Measurements from ENCODE around the gene PLA2R1.

Gene PLA2R1

GRCh38 chr2:160028431-160029269 is 33.8 kb downstream of the PLA2R1 start:
- no peak for DNase-seq

DNA sequence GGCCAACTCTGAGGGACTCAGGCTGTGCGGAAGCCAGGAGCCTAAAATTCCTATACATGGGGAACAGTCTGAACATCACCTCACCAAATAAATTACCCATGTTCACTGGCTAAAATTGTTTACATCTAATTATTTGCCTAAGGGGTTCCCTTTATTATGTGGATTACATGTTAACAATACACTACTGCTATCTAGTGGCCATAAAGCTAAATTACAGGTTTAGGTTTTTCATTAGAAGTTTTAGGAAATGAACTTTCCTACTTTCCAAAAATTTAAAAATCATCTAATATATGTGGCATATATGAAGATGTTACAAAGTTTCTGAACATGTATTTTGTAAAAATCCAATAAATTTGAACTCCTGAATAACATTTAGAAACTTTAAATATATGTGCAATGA is 40.3 kb downstream of the PLA2R1 start:
- DNase-seq = no peak

- no peak for DNase-seq
Observed at GRCh38 chr2:160019374-160020090, 42.9 kb downstream of the PLA2R1 start.

- DNase-seq = no peak
Observed at GRCh38 chr2:160015746-160016145, 46.7 kb downstream of the PLA2R1 start.

DNA sequence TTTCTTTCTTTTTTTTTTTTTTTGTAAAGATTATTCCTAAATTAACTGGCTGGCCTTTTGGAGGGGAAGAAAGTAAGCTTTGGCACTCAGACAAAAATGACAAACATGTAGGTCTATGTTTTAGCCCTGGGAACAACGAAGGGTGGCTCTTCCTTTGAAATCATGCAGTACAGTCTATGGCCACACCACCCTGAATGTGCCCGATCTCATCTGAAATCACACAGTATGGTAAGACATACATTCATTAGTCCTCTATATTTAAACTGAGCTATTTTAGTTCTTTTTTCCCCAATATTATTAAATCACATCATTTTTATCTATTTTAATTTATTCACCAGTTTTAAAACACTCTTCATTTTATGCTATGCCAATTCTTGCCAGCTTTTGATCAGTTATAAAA is 48.2 kb downstream of the PLA2R1 start:
- DNase-seq = no peak

- peak; percentile 51 for DNase-seq
Observed at GRCh38 chr2:160010361-160011145, 51.9 kb downstream of the PLA2R1 start.

DNA sequence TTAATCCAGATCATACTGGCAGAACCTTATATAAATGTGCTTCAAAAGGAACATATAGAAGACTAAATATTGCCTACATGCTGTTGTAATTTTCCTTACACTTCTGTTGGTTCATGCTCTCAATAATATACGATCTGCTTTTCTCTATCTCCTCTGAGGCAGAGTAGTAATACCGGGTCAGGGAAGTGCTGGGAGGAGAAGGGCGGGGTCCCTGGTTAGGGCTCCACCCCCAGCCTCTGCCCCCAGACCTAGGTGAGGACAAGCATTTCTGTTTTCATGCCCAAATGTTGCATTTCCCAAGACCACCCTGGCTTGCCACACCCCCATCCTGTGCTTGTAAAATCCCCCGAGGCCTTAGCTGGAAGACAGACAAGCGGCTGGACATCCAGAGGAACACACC is 55.3 kb downstream of the PLA2R1 start:
- no peak for DNase-seq

- DNase-seq = no peak
Observed at GRCh38 chr2:160006475-160006874, 55.9 kb downstream of the PLA2R1 start.

GRCh38 chr2:160005908-160006307 is 56.5 kb downstream of the PLA2R1 start:
- no peak for DNase-seq

- no peak for DNase-seq
Observed at GRCh38 chr2:160005476-160005875, 56.9 kb downstream of the PLA2R1 start.

DNA sequence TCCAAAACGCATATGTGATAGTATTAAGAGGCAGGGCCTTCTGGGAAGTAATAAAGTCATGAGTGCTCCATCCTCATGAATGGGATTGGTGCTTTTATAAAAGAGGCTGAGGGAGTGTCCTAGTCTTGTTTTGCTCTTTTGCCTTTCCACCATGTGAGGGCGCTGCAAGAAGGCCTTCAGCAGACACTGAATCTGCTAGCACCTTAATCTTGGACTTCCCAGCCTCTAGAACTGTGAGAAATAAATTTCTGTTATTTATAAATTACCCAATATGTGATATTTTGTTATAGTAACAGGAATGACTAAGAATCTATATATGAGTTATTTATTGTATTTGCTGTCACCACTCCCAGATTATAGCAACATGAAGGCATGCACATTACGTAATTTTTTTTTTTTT is 63.5 kb downstream of the PLA2R1 start:
- no peak for DNase-seq

- DNase-seq = no peak
Observed at GRCh38 chr2:159998243-159998642, 64.2 kb downstream of the PLA2R1 start.

DNA sequence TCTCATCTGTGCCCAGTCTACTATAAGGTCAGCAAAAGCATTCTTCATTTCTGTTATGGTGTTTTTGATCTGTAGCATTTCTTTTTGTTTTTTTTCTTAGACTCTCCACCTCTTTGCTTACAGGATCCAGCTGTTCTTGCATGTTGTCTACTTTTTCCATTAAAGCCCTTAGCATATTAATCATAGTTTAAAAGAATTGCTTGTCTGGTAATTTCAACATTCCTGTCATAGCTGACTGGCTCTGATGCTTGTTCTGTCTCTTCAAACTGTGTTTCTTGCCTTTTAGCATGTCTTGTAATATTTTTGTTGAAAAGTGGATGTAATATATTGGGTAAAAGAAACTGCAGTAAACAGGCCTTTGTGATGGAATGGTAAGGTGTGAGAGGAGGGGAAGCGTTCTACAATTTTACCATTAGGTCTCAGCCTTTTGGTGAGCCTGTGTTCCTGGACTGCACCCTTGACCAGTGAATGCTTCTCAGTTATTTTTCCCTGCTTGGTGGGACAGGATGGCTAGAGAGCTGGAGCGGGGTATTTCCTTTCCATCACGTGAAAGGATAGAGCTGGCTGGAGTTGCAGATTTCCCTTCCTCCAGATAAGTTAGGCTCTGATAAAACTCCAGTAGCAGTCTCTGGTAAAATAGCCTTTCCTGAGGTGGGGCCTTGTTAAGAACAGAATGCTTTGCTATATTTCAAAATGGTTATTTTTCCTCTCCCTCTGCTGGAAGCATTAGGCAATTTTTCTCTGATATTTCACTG is 65.4 kb downstream of the PLA2R1 start:
- no peak for DNase-seq

DNA sequence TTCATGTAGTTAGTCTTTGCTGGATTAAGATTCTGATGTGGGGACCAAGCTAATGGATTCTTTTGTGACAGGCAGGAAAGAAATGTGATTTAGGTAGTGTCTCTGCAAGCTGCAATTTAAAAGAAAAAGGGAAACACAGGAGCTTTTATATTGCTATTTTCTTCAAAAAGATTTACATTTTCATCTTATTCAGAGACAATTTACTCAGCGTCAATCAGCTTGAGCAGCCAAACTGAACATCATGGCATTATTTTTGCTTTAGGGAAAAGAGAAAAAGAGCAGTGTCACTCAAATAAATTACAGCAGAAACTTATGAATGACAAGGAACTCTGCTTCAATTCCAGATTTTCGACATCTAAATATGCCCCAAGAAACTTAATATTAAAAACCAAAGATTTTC is 67.4 kb downstream of the PLA2R1 start:
- DNase-seq = no peak

DNA sequence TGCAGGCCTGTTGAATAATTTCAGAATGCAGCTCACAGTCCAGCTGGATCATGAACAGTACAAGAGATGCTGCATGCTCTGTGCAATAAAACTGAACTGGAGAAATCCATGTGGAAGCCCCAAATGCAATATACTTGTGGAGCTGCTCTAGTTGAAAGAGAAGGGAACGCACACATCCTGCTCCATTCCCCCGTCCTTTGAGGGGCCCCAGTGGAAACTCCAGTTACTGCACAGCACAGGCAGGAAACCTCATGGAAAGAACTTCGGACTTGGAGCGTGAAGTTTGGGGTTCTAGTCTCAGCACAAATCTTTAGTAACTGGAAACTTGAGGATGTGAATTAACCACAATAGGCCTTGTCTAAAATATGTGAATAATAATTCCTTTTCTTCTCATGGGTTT is 73.2 kb downstream of the PLA2R1 start:
- DNase-seq = no peak

DNA sequence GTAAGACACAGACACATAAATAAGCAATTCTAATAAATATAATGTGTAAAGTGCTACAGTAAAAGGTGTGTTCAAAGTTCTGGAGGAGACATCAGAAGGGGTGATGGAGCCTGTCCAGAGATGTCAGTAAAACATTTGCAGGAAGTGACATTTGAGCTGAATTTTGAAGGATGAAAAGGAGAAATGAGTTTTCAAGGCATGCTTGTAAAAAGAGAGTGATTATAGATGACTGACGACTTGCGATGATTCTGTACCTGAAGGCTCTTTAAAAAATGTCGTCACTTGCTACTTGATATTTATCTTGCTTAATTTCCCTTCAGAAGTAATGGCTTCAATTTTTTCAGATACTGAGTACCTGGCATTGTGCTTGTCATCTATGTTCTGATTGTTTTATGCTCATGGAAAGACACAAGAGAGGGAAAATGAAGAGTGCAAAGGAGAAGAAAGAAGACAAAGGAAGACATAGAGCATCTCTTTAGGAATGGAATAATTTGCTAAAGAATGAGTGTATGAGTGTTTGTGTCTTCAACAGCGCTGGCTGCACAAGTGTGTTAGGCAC is 73.9 kb downstream of the PLA2R1 start:
- no peak for DNase-seq

DNA sequence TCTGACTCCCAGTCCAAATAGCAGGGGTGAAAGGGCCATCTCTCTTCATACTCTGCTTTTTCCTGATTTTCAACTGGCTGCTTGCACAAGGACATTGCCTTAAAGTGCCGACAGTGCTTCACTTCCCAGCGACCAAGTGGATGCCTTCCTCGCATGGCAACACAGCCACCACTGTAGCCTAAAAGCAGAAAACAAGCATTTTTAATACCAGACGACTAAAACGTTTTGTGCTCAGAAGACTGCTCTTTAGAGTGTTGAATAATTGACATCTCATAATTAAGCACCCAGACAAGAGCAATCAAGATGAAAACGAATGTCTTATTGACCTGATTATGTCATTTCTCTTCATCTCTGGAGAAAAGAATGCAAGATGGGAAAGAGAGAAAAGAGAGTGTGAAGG is 75.2 kb downstream of the PLA2R1 start:
- no peak for DNase-seq

DNA sequence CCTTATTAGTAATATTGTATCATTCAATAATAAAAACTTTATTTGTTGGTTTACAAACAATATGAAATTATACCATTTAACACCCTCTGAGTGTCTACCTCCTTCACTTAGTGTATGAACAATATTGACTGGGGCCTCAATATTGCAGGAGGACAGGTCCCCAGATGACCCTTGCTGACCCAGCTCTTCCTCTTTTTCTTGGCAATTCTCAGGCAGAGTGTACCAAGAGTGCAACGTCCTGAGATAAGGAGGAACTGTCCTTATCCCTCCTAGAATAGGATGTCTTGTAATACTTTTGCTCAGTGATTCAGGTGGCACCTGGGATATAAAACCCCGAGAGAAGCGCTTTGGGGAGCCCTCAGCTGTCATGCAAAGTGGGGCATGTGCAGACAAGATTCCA is 76.8 kb downstream of the PLA2R1 start:
- DNase-seq = no peak

DNA sequence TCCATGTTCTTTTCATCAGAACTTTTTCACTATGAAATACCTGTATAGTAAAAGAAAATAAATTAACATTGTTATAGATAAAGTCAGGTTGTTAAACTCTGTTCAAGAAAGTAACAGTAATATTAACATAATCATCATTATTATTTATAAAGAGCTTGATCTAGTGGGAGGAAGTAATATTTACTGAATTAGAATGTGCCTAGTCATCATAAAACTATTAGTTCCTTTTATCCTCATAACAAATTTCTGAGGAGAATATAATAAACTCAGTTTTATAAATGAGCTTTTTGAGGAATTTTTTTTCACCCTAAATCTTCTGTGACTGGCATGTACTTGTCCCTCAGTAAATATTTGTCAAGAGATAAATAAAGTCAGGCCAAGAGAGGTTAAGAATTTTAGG is 78.4 kb downstream of the PLA2R1 start:
- DNase-seq = no peak

GRCh38 chr2:159982842-159983785 is 79.3 kb downstream of the PLA2R1 start:
- no peak for DNase-seq

- DNase-seq = no peak
Observed at GRCh38 chr2:159982270-159982669, 80.1 kb downstream of the PLA2R1 start.
